ENCODE data around the gene DDX1. TPM values are rescaled to one million over a fixed set of nuclear protein-coding genes. Genes with fewer than 3 reads are reported as not detected.

The DDX1 gene
- total RNA-seq, 1 donor from 2014 or later = 75.4 TPM

GRCh38 chr2:15639323-15640251 lies 47.9 kb downstream of the DDX1 start:
- ATAC-seq = no peak
- intact Hi-C loops (cut with DNase I) = loop anchor here (10.0 kb wide), 2 partner anchors 295 to 865 kb away; no protein-coding TSS in a partner anchor
- DNase-seq (ENCODE audit: low spot score) = no peak

- intact Hi-C loops (cut with DNase I) = no loop called here
- ATAC-seq (no peak), DNase-seq (ENCODE audit: low spot score) (no peak)
Observed at GRCh38 chr2:15640261-15640711, 48.6 kb downstream of the DDX1 start.

GRCh38 chr2:15640784-15641183 lies 49.1 kb downstream of the DDX1 start:
- no peak for DNase-seq (ENCODE audit: low spot score)
- intact Hi-C loops (cut with DNase I) = no loop called here
- no peak for ATAC-seq

GRCh38 chr2:15641530-15641982 lies 49.9 kb downstream of the DDX1 start:
- no peak for ATAC-seq
- no peak for DNase-seq (ENCODE audit: low spot score)
- intact Hi-C loops (cut with DNase I) = no loop called here

GRCh38 chr2:15642011-15642814 lies 50.5 kb downstream of the DDX1 start:
- intact Hi-C loops (cut with DNase I) = no loop called here
- no peak for DNase-seq (ENCODE audit: low spot score)
- ATAC-seq = no peak

- no peak for DNase-seq (ENCODE audit: low spot score)
- ATAC-seq = no peak
- intact Hi-C loops (cut with DNase I) = no loop called here
Observed at GRCh38 chr2:15642815-15643500, 51.3 kb downstream of the DDX1 start.

- no peak for ATAC-seq
- intact Hi-C loops (cut with DNase I) = no loop called here
- DNase-seq (ENCODE audit: low spot score) = no peak
Observed at GRCh38 chr2:15643791-15644585, 52.3 kb downstream of the DDX1 start.

- ATAC-seq = no peak
- no peak for DNase-seq (ENCODE audit: low spot score)
- intact Hi-C loops (cut with DNase I) = no loop called here
Observed at GRCh38 chr2:15645300-15645699, 53.6 kb downstream of the DDX1 start.

- no peak for ATAC-seq
- no peak for DNase-seq (ENCODE audit: low spot score)
- intact Hi-C loops (cut with DNase I) = no loop called here
Observed at GRCh38 chr2:15645720-15646385, 54.2 kb downstream of the DDX1 start.

- DNase-seq (ENCODE audit: low spot score) = no peak
- no peak for ATAC-seq
- intact Hi-C loops (cut with DNase I) = no loop called here
Observed at GRCh38 chr2:15646661-15647060, 55.0 kb downstream of the DDX1 start.

- DNase-seq (ENCODE audit: low spot score) (no peak), ATAC-seq (no peak)
- intact Hi-C loops (cut with DNase I) = no loop called here
Observed at GRCh38 chr2:15647622-15648590, 56.2 kb downstream of the DDX1 start.

GRCh38 chr2:15648593-15649525 lies 57.2 kb downstream of the DDX1 start:
- intact Hi-C loops (cut with DNase I) = no loop called here
- DNase-seq (ENCODE audit: low spot score) (no peak), ATAC-seq (peak; percentile 13)

- intact Hi-C loops (cut with DNase I) = no loop called here
- no peak for ATAC-seq
- DNase-seq (ENCODE audit: low spot score) = no peak
Observed at GRCh38 chr2:15649561-15650255, 58.0 kb downstream of the DDX1 start.

GRCh38 chr2:15650616-15651366 lies 59.1 kb downstream of the DDX1 start:
- DNase-seq (ENCODE audit: low spot score) = no peak
- ATAC-seq = no peak
- intact Hi-C loops (cut with DNase I) = no loop called here

- ATAC-seq = no peak
- intact Hi-C loops (cut with DNase I) = no loop called here
- no peak for DNase-seq (ENCODE audit: low spot score)
Observed at GRCh38 chr2:15651367-15651727, 59.7 kb downstream of the DDX1 start.

Measured in sciatic nerve (tissue), 2 donors.